RKO (cell line): ENCODE results near the gene ACCS.

ENCODE experiments used
- DNase-seq: peaks from one replicate; pipeline ENCODE4 v3.0.0-alpha.2; 2016; ENCODE audit warnings: low spot score

ACCS gene

DNA sequence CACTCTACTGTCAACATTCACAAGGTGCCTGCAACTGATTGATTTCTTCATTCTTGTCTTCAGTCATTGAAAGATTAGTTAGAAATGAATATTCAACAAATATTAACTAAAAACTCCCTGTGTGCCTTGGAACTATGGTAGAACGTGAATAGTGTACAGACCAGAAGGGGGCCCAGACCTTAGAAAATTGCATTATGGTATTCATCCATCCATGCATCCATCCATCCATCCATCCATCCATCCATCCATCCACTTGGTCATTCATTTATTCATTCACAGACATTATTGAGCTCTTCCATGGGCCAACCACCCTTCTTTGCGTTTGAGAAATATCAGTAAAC is 28.4 kb upstream of the ACCS start:
- no peak for DNase-seq

DNA sequence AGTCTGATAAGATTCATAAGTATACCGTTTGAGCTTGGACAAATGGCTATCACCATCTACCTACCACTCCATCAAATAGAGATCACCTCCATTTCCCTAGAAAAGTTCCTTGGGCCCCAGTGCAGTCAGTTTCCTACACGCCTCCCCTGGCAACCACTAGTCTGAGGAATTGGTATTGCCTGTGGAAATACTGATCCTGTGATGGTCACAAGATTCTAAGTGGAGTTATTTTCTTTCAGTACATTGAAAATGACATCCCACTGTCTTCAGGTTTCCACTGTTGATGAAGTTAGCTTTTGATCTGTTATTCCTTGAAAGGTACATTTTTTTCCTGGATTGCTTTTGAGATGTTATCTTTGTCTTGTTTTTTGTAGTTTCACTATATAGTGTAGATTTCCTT is 22.9 kb upstream of the ACCS start:
- no peak for DNase-seq

GRCh38 chr11:44046182-44046581 is 19.9 kb upstream of the ACCS start:
- no peak for DNase-seq

GRCh38 chr11:44047298-44047697 is 18.8 kb upstream of the ACCS start:
- no peak for DNase-seq

DNA sequence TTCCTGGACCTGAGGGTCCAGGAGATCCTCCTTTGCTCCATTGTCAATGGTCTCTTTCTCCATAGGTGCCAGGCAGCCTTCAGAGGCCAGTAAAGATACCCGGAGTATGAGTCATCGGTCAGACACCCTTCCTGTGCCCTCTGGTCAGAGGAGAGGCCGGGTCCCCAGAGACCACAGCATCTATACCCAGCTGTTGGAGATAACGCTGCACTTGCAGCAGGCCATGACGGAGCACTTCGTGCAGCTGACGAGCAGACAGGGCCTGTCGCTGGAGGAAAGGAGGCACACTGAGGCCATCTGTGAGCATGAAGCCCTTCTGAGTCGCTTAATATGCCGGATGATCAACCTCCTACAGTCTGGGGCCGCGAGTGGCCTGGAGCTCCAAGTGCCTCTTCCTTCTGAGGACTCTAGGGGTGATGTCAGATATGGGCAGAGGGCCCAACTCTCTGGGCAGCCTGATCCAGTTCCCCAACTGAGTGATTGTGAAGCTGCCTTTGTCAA is 18.1 kb upstream of the ACCS start, which contains the start of gene ACCSL:
ACCSL (plus strand) TSS at position 51 of the 501 bp plus-strand sequence; CDS start at position 107, 56 bp downstream.
- DNase-seq: no peak

DNA sequence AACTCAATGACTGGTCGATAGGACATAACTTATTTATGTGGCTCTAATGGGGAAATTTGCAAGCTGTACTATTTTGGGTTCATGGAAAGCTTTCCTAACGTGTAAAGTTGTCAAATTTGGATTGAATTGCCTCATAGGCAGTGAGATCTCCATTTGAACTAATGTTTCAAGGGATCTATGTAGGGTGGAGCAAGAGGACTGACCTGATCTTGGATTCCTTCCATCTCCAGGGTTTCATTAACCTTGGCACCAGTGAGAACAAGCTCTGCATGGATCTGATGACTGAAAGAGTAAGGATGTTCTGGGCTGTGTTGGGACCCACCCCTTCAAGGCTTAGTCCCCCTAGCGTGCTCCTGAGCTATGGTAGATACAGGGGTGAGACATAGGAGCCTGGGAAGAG is 16.2 kb upstream of the ACCS start:
- DNase-seq: no peak

- no peak for DNase-seq
Observed at GRCh38 chr11:44051171-44051570, 14.9 kb upstream of the ACCS start.

DNA sequence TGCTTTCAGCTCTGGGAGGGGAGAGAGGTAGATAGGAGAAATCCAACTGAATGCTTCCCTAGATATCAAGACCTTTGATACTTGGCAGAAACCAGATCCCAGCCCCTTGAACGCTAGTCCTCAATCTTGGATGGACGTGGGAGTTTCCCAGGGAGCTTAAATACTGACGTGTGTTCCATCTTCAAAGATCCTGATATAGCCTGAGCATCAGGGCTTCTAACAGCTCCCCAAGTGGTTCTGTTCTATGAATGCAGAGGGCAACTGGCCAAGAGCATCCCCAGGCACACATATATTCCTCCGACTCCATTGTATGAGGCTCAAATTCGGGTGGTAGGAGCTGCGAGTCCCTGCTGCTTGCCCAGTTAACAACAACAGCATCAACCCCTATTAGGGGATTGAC is 8.7 kb upstream of the ACCS start:
- no peak for DNase-seq

DNA sequence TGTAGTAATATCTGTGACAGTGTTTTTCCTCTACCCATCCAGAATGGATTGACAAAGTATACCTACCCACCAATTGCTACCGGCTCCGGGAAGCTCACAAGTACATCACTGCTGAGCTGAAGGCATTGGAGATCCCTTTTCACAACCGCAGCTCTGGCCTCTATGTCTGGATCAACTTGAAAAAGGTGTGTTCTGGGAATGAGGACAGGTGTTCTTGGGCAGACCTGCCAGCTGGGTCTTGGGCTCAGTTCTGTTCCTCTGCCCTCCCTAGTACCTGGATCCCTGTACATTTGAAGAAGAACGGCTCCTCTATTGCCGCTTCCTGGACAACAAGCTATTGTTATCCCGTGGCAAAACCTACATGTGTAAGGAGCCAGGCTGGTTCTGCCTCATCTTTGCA is 7.8 kb upstream of the ACCS start:
- DNase-seq: no peak

GRCh38 chr11:44065161-44065661 is 859 bp upstream of the ACCS start:
- DNase-seq: no peak

- DNase-seq: peak; percentile 92
Observed at GRCh38 chr11:44066732-44067141, 667 bp downstream of the ACCS start.

DNA sequence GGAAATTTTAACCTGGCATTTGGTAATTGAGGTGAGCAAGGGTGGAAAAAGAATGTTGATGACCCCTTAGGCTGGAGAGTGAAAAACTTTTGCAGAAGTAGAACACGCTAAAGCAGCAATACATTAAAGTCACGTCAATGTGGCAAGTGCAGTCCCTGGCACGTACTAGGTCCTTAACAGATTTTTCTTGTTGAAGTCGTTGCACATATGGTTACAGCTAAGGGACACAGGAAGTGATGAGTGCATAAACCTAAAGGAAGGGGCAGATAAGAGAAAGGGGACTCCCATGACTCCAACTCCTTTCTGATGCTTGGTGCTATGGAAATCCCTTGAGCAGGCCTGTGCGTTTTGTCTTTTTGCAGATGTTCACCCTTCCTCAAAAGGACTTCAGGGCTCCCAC is 1.2 kb downstream of the ACCS start:
- DNase-seq: no peak

- no peak for DNase-seq
Observed at GRCh38 chr11:44068180-44068579, 2.1 kb downstream of the ACCS start.

GRCh38 chr11:44071157-44071556 is 5.1 kb downstream of the ACCS start:
- DNase-seq: no peak

- no peak for DNase-seq
Observed at GRCh38 chr11:44072757-44073658, 6.9 kb downstream of the ACCS start.

DNA sequence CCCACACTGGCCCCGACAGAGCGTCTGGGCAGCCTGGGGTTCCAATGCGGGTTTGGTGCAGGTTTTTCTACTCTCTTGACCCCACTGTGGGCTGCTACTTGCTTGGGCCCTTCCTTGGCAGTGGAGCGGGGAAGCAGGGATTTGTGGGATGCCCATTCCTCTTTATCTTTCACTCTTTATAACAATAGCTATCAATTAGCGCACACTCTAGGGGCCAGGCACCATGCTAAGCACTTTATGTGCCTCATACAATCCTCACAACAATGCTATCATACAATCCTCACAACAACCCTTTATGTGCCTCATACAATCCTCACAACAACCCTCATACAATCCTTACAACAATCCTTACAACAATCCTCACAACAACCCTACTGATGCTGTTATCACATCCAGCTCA is 12.7 kb downstream of the ACCS start:
- DNase-seq: no peak

GRCh38 chr11:44079376-44079775 is 13.3 kb downstream of the ACCS start:
- DNase-seq: no peak

- DNase-seq: no peak
Observed at GRCh38 chr11:44080951-44081350, 14.9 kb downstream of the ACCS start.

GRCh38 chr11:44082645-44083044 is 16.6 kb downstream of the ACCS start:
- DNase-seq: no peak

- DNase-seq: no peak
Observed at GRCh38 chr11:44083433-44083832, 17.4 kb downstream of the ACCS start.

DNA sequence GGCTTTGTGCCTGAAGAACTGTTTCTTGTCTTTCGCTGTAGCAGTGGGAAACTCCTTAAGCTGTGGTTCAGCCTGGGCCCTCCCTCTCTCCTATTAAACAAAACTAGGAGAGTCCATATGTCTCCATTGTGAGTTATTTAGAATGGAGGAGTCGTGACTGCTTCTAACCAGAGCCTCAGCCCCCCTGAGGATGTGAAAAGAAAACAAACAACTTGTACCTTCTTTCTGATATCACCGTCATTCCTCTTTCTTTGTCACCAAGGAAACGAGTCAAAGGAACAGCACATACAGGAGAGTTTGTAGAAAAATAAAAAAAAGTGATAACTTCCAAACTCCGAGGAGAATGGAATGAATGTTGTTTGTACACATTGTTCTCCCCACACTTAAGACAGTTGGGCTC is 17.8 kb downstream of the ACCS start:
- DNase-seq: no peak

GRCh38 chr11:44085330-44085729 is 19.3 kb downstream of the ACCS start:
- DNase-seq: no peak

DNA sequence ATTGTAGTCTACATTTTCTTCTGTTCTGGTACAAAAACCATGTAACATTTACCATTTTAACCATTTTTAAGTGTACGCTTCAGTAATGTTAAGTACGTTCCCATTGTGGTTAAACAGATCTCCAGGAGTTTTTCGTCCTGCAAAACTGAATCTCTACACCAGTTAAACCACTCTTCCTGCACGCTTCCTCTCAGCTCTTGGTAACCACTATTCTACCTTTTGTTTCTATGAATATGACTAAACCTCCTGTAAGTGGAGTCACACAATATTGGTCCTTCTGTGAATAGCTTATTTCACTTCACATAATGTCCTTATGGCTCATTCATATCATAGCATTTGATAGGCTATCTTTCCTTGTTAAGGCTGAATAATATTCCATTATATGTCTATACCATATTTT is 22.3 kb downstream of the ACCS start:
- no peak for DNase-seq

- no peak for DNase-seq
Observed at GRCh38 chr11:44088871-44089270, 22.8 kb downstream of the ACCS start.
